ENCODE data around the gene GEMIN2.
"Not testable (repeated sequence)": the region's sequence is repeated elsewhere in the genome, so short reads cannot be mapped to it uniquely, and the experiment has no call there.

The GEMIN2 gene

DNA sequence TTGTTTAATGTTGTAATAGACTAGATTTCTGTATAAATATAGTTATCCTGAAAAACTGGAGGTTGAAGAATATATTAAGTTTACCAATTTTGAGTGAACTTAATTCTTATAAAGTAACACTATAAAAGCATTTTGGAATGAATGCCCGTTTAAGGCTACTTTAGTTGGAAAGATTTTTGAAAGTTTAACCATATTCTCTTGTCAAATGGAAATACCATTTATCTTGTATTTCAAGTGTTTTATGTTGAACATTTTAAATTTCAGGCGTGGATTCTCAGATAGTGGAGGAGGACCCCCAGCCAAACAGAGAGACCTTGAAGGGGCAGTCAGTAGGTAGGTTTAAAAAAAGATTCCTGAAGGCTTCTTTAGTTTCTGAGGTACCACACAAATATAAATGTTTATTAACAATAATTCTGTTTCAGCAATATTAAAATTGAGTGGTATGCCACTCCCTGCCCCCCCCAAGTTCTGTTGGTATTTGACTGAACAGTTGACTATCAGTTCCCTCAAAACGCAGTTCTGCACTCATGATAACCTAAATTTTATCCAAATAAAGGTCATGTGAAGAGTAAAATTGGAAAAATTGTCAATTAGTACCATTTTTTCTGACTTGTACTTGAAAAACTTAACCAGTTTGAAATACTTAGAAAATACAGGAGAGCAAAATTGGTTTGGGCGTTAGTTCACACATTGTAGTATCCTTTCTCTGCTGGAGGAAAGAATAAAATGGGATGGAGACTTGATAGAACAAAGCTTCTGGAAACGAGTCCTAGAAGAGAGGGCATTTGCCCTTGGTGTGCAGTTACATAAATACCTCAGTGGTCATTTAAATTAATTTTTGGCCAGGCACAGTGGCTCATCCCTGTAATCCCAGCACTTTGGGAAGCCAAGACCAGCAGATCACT is 62.4 kb downstream of the GEMIN2 start:
- DNase-seq (ENCODE audit: low spot score), result no peak

DNA sequence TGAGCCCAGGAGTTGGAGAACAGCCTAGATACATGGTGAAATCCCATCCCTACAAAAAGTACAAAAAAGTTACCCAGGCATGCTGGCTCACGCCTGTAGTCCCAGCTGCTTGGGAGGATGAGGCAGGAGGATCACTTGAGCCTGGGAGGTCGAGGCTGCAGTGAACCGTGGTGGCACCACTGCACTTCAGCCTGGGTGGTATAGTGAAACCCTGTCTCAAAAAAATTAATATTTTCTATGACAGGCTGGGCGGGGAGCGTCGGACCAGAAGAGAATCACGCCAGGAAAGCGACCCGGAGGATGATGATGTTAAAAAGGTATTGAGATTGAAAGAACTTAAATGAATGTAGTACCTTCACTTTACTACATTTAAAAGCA is 63.0 kb downstream of the GEMIN2 start:
- no peak for DNase-seq (ENCODE audit: low spot score)

DNA sequence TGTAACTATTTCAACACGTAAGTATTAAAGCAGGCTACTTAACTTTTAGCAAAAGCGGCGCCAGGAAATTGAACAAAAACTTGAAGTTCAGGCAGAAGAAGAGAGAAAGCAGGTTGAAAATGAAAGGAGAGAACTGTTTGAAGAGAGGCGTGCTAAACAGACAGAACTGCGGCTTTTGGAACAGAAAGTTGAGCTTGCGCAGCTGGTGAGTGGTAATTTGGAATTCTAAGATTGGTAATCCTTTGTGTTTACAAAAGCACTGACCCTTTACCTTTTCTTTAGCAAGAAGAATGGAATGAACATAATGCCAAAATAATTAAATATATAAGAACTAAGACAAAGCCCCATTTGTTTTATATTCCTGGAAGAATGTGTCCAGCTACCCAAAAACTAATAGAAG is 64.9 kb downstream of the GEMIN2 start:
- DNase-seq (ENCODE audit: low spot score), result no peak

DNA sequence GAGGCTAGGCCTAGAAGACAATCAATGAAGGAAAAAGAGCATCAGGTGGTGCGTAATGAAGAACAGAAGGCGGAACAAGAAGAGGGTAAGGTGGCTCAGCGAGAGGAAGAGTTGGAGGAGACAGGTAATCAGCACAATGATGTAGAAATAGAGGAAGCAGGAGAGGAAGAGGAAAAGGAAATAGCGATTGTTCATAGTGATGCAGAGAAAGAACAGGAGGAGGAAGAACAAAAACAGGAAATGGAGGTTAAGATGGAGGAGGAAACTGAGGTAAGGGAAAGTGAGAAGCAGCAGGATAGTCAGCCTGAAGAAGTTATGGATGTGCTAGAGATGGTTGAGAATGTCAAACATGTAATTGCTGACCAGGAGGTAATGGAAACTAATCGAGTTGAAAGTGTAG is 66.4 kb downstream of the GEMIN2 start:
- DNase-seq (ENCODE audit: low spot score), result no peak

DNA sequence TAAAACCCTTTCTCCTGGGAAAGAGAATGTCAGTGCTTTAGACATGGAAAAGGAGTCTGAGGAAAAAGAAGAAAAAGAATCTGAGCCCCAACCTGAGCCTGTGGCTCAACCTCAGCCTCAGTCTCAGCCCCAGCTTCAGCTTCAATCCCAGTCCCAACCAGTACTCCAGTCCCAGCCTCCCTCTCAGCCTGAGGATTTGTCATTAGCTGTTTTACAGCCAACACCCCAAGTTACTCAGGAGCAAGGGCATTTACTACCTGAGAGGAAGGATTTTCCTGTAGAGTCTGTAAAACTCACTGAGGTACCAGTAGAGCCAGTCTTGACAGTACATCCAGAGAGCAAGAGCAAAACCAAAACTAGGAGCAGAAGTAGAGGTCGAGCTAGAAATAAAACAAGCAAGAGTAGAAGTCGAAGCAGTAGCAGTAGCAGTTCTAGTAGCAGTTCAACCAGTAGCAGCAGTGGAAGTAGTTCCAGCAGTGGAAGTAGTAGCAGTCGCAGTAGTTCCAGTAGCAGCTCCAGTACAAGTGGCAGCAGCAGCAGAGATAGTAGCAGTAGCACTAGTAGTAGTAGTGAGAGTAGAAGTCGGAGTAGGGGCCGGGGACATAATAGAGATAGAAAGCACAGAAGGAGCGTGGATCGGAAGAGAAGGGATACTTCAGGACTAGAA is 67.0 kb downstream of the GEMIN2 start:
- no peak for DNase-seq (ENCODE audit: low spot score)

DNA sequence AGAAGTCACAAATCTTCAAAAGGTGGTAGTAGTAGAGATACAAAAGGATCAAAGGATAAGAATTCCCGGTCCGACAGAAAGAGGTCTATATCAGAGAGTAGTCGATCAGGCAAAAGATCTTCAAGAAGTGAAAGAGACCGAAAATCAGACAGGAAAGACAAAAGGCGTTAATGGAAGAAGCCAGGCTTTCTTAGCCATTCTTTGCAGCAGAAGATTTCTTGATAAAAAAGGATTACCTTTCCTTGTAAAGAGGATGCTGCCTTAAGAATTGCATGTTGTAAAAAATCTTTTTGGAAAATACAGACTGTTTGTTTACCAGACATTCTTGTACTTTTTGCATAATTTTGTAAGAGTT is 67.5 kb downstream of the GEMIN2 start:
- DNase-seq (ENCODE audit: low spot score), result no peak

DNA sequence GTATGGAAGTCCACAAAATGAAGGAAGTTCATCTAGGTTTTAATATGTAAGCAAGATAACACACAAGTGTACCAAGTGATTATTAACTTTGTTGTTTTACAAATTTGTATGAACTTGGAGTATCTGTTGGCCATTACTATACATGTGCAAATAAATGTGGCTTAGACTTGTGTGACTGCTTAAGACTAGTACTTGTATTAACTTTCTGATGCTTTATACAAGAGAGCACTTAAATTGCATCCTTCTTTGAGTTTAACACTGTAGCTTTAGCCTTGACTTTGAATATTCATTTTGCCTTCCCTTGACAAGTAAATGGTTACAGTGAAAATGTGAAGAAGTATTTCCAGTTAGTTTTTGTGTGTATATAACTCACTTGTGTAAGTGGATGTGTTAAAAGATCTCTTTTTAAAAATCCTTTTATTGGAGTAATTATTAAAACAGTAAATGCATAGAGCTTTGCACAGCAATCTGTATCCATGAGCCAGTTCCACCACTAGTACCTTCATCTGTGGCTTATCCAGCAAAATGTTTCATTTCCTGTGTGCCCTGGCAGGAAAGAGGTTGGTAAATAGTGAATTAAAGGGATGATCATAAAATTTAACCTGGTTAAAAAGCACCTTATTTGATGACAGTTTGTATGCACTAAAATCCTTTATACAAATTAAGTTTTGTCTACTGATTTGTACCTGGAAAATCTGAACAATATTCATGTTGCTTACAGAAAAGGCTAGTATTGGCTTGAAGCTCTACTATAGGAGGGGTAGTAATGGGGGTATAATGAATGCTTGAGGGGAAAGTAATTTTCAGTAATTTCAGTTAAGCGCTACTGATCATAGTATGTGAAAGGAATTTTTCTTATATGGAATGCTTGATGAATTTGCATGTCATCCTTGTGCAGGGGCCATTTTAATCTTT is 68.9 kb downstream of the GEMIN2 start:
- DNase-seq (ENCODE audit: low spot score), result no peak

DNA sequence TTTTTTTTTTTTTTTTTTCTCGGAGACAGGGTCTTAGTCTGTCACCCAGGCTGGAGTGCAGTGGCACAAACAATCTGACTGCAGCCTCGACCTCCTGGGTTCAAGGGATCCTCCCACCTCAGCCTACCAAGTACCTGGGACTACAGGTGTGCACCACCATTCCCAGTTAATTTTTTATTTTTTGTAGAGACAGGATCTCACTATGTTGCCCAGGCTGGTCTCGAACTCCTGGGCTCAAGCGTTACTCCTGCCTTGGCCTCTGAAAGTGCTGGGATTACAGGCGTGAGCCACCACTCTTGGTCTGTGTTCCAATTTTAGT is 69.5 kb downstream of the GEMIN2 start:
- DNase-seq (ENCODE audit: low spot score), result not testable (repeated sequence)

DNA sequence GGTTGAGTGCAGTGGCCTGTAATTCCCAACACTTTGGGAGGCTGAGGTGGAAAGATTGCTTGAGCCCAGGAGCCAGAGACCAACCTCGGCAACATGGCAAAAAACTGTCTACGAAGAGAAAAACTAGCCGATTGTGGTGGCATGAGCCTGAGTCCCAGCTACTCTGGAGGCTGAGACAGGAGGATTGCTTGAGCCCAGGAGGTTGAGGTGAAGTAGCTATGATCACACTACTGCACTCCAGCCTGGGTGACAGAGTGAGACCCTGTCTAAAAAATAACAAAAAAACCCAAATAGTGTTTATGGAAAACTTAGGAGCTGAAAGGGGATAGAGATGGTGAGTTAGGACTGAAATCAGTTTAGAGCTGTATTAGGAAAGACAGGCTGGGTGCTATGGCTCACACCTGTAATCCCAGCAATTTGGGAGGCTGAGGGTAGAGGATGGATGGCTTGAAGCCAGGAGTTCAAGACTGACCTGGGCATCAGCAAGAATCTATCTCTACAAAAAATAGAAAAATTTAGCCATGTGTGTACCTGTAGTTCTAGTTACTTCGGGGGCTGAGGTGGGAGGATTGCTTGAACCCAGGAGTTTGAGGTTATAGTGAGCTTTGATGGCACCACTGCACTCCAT is 70.6 kb downstream of the GEMIN2 start:
- no peak for DNase-seq (ENCODE audit: low spot score)

DNA sequence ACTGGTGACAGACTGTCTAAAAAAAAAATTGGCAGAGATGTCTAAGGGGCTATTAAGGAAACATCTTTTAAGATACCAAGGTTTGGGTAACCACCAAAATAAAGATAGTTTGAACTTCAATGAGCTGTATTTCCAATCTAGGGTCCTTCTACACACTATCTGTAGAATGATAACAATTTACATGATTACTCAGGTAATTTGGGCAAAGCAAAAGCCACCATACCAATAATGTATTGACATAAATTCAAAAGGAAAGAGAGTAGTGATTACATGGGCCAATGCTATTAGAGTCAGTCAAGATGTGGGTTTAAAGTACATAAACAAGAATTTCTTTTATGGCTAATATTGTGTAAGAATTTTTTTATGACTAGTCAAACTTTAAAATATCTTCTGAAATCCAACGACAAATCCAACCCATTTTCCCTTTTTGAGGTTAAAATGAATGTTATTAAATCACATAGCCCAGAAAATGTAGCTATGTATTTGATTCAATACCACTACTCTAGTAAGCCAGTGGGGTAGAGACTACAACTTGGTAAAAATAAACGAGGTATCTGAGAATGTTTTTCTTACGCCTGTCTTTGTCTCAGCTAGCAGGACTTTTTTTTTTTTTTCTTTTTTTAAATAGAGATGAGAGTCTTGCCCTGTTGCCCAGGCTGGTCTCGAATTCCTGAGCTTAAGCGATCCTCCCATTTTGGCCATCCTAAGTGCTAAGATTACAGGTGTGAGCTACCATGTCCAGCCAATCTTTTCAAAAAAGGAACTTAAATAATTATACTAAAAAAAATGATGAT is 71.3 kb downstream of the GEMIN2 start:
- DNase-seq (ENCODE audit: low spot score), result no peak

Data from COLO829 (cell line).